LNCaP clone FGC (cell line): ENCODE data around the gene AQP12A.
"Not testable (repeated sequence)": the region's sequence is repeated elsewhere in the genome, so short reads cannot be mapped to it uniquely, and the experiment has no call there.

Source experiments
- DNase-seq: peaks from one replicate; pipeline ENCODE4 v3.0.0-alpha.2; 2011; ENCODE audit warnings: low read depth
- H3K4me3 ChIP-seq: 2 replicates; pipeline ENCODE4 v1.5.1; 2011; ENCODE audit warnings: mild to moderate bottlenecking, low read depth, low read length, control low read depth
- TF ChIP-seq, protein P1 (sequence below): IDR thresholded peaks from 2 replicates; pipeline ENCODE4 v1.5.1; 2012; ENCODE audit warnings: mild to moderate bottlenecking; ENCODE audit not compliant: control insufficient read depth, insufficient read depth; ENCODE audit errors: extremely low read depth

AQP12A gene

GRCh38 chr2:240672701-240673190 is 18.9 kb upstream of the AQP12A start:
- DNase-seq: no peak
- TF ChIP-seq, protein P1, sequence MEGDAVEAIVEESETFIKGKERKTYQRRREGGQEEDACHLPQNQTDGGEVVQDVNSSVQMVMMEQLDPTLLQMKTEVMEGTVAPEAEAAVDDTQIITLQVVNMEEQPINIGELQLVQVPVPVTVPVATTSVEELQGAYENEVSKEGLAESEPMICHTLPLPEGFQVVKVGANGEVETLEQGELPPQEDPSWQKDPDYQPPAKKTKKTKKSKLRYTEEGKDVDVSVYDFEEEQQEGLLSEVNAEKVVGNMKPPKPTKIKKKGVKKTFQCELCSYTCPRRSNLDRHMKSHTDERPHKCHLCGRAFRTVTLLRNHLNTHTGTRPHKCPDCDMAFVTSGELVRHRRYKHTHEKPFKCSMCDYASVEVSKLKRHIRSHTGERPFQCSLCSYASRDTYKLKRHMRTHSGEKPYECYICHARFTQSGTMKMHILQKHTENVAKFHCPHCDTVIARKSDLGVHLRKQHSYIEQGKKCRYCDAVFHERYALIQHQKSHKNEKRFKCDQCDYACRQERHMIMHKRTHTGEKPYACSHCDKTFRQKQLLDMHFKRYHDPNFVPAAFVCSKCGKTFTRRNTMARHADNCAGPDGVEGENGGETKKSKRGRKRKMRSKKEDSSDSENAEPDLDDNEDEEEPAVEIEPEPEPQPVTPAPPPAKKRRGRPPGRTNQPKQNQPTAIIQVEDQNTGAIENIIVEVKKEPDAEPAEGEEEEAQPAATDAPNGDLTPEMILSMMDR: no peak
- no peak overlapping the region for H3K4me3 ChIP-seq

GRCh38 chr2:240674461-240675184 is 17.0 kb upstream of the AQP12A start:
- H3K4me3 ChIP-seq, DNase-seq: not testable (repeated sequence)

DNA sequence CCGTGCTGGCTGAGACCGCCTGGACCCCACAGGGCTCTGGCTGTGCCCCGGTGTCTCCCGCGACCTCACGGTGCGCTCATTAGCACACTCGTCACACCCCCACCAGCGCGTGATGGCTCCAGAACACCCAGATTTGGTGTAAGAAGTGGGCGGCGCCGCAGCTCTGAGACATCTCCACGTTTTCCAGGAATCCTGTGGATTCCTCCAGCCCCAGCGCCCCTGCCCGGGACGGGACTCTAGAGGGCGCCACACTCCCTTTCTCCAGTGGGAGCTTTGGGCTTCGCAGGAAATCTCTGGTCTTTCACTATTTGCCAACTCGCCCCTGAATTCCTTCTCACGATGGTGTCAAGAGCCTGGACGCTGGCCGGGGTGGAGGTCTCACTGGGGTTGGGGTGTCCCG is 16.3 kb upstream of the AQP12A start:
- not testable (repeated sequence) for H3K4me3 ChIP-seq, DNase-seq

DNA sequence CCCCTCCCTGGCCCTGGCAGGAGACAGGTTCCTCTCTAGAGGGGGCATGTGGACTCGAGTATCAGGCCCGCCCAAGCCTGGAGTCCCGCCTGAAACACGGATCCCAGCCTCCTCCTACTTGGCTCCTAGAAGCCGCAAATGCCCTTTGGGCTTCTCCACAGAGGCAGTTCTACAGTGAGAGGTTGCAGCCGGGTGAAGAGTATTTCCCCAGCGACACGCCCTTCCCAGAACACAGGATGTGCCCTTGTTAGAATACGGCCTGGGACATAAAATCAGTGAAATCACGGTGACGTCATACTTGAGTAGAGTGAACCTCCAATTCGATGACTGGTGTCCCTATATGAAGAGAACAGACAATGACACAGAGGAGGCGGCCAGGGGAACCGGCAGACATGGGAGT is 13.6 kb upstream of the AQP12A start:
- DNase-seq, H3K4me3 ChIP-seq: not testable (repeated sequence)

GRCh38 chr2:240678909-240679308 is 12.8 kb upstream of the AQP12A start:
- H3K4me3 ChIP-seq, DNase-seq: not testable (repeated sequence)

- H3K4me3 ChIP-seq, DNase-seq: not testable (repeated sequence)
Observed at GRCh38 chr2:240680185-240680584, 11.5 kb upstream of the AQP12A start.

DNA sequence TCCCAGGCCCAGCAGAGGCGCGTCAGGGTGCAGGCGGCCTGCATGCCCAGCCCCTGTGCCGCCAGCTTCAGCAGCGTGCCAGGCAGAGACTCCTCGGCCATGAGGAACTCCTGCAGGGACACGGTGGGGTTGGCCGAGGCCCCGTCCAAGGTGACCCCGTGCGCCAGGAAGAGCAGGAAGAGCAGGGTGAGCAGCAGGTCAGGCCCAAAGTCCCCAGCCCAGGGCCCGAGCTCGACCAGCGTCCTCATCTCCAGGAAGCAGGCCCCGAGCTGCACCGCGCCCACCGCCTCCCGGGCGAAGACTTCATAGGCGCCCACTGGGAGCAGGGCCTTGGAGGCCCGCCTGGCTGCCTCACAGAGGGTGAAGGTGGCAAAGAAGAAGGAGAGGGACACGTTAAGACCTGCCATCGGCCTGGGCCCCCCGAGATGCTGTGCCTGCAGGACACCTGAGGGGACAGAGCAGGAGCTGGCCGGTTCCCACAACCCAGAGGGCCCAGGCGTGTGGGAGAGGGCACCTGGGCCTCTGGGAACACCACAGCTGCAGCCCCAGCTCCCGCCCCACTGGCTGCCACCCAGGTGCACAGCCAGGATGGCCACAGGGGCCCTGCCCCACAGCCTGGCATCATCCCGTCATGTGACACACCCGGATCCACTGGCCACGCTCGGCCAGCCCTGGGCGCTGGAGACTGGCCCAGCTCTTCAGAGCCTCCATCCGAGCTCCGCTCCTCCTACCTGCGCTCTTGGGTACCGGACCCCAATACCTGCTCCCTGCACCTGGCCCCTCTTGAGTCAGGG is 9.0 kb upstream of the AQP12A start, which contains the start of gene AQP12B:
AQP12B (minus strand) TSS at position 455 of the 794 bp plus-strand sequence; CDS start at position 407, 48 bp downstream.
- not testable (repeated sequence) for H3K4me3 ChIP-seq, DNase-seq

GRCh38 chr2:240683329-240683979 is 8.2 kb upstream of the AQP12A start:
- H3K4me3 ChIP-seq, DNase-seq: not testable (repeated sequence)

- DNase-seq: not testable (repeated sequence)
Observed at GRCh38 chr2:240683980-240684728, 7.5 kb upstream of the AQP12A start.

GRCh38 chr2:240685771-240686371 is 5.8 kb upstream of the AQP12A start:
- H3K4me3 ChIP-seq: 0 out of 2 replicates have a peak overlapping the region, but pooled peaks have one; percentile 8
- DNase-seq: peak; percentile 72
- TF ChIP-seq, protein P1: no peak

More at GRCh38 chr2:240683980-240684728, 7.5 kb upstream of the AQP12A start:
- not testable (repeated sequence) for H3K4me3 ChIP-seq
